Suprapubic skin (tissue), 3 donors: Measurements from ENCODE around the gene TMEM254.

Experiments used
- CTCF ChIP-seq, 2 donors: fragments of 200-600 bp in 1 of 2; fragments of 450-650 bp in 1 of 2; sonication (generic) in 1 of 2; IDR thresholded peaks; one replicate each; pipeline ENCODE4 v1.5.1; 2016 to 2019; ENCODE audit warnings: antibody characterized with exemption in 2 of 2, mild to moderate bottlenecking in 1 of 2, moderate library complexity in 1 of 2
- EP300 ChIP-seq: sonication (generic); formaldehyde crosslinking; IDR thresholded peaks from one replicate; pipeline ENCODE4 v1.6.1; 2017; ENCODE audit warnings: antibody characterized with exemption
- POLR2A ChIP-seq, 2 donors: fragments of 450-650 bp; IDR thresholded peaks; one replicate each; pipeline ENCODE4 v1.6.1; 2017; ENCODE audit warnings: antibody characterized with exemption in 2 of 2, mild to moderate bottlenecking in 2 of 2, moderate library complexity in 2 of 2

DNA sequence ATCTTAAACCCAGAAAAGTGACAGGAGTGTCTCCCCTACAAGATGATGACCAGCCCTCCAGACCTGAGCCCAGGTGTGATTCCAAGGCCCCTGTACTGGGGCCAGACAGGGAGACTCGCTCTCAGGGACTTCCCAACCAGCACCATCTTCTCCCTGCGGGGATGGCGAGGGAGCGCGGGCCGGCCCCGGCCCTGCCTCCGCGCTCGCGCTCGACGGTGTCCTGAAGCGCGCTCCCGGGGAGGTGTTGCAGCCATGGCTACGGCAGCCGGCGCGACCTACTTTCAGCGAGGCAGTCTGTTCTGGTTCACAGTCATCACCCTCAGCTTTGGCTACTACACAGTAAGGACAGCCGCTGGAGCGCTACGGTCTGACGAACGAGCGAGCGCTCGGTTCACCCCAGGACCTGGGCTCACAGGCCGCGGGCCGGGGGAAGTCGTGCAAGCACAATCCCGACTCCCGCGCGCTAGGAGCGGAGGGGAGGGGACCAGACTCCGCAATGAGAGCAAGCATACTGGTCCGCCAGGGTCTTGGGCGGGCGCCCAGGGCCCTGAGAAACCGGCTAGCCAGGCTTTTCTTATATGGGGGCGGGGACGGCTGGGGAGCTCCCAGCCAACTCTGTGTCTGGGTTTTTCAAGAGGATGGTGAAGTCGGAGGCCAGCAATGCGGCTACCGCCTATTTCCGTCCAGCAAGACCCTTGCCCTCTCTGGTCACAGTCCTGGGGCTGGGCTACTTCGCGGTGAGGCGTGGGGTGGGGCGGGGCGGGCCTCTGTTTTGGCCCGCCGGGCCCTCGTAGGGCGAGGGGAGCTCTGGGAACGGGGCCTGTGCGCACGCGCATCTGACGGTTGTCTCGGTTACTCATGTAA is at the start of gene TMEM254:
- TF ChIP-seq POLR2A (IDR thresholded peaks at IDR 0.05) (peak; percentile 8 to 33), CTCF (IDR thresholded peaks at IDR 0.05) (no peak), EP300 (no peak)
